ENCODE measurements around the gene COL15A1.

DNA sequence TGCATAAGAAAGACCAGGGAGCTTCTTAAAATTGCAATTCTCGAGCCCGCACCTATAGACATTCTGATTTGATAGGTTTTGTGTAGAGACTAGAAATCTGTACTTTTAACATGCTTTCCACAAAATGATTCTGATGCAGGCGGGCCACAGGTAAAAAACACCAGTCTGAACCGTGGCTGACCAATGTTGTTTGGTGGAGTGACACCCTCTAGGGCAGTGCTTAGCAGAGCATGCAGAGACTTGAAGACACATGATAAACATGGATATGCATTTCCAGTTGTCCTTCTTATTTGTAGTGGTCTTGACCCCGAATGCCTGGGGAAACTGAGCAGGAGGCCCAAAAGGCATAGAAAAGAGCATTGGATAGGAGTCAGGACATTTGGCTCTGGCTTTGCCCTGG lies 10.5 kb upstream of the COL15A1 start:
- TF ChIP-seq, protein P1, sequence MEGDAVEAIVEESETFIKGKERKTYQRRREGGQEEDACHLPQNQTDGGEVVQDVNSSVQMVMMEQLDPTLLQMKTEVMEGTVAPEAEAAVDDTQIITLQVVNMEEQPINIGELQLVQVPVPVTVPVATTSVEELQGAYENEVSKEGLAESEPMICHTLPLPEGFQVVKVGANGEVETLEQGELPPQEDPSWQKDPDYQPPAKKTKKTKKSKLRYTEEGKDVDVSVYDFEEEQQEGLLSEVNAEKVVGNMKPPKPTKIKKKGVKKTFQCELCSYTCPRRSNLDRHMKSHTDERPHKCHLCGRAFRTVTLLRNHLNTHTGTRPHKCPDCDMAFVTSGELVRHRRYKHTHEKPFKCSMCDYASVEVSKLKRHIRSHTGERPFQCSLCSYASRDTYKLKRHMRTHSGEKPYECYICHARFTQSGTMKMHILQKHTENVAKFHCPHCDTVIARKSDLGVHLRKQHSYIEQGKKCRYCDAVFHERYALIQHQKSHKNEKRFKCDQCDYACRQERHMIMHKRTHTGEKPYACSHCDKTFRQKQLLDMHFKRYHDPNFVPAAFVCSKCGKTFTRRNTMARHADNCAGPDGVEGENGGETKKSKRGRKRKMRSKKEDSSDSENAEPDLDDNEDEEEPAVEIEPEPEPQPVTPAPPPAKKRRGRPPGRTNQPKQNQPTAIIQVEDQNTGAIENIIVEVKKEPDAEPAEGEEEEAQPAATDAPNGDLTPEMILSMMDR (IDR thresholded peaks at IDR 0.05): no peak
- TF ChIP-seq EZH2 (IDR thresholded peaks at IDR 0.05; ENCODE audit: borderline replicate concordance, insufficient read depth, low read depth, low read length, poor library complexity, severe bottlenecking): no peak
